Liver (tissue), 9 donors: ENCODE data around the gene CD34. TPM values are rescaled to one million over a fixed set of nuclear protein-coding genes. Genes with fewer than 3 reads are reported as not detected.

ENCODE experiments used
- DNase-seq: peaks from one replicate; pipeline ENCODE4 v3.0.0-alpha.2; 2017; ENCODE audit warnings: low spot score
- H3K27ac ChIP-seq, 2 donors: one replicate each; pipeline ENCODE4 v1.7.0; 2013; ENCODE audit warnings: inconsistent platforms in 2 of 2, low read length in 2 of 2, control low read depth in 1 of 2, low read depth in 1 of 2, mild to moderate bottlenecking in 1 of 2
- H3K27me3 ChIP-seq, 4 donors: one replicate each; pipeline versions ENCODE4 v1.6.1 to v1.7.0; 2013; ENCODE audit warnings: low read length in 3 of 4, inconsistent platforms in 1 of 4, mild to moderate bottlenecking in 1 of 4, moderate library complexity in 1 of 4; ENCODE audit not compliant: control insufficient read depth in 4 of 4, insufficient read depth in 4 of 4
- H3K36me3 ChIP-seq, 4 donors: one replicate each; pipeline versions ENCODE4 v1.6.1 to v1.7.0; 2013; ENCODE audit warnings: low read length in 3 of 4, mild to moderate bottlenecking in 3 of 4, low read depth in 1 of 4, moderate library complexity in 1 of 4; ENCODE audit not compliant: control insufficient read depth in 4 of 4, insufficient read depth in 3 of 4
- H3K4me1 ChIP-seq, 4 donors: one replicate each; pipeline versions ENCODE4 v1.6.1 to v1.7.0; 2013; ENCODE audit warnings: low read length in 3 of 4, mild to moderate bottlenecking in 3 of 4, moderate library complexity in 1 of 4; ENCODE audit not compliant: control insufficient read depth in 4 of 4, insufficient read depth in 4 of 4
- H3K4me3 ChIP-seq, 3 donors: one replicate each; pipeline versions ENCODE4 v1.6.1 to v1.7.0; 2013; ENCODE audit warnings: low read length in 3 of 3, control low read depth in 1 of 3, low read depth in 1 of 3, mild to moderate bottlenecking in 1 of 3
- H3K9ac ChIP-seq, 2 donors: one replicate each; pipeline ENCODE4 v1.7.0; 2013; ENCODE audit warnings: low read length in 2 of 2, mild to moderate bottlenecking in 2 of 2, moderate library complexity in 2 of 2, control low read depth in 1 of 2, low read depth in 1 of 2
- H3K9me3 ChIP-seq, 4 donors: one replicate each; pipeline versions ENCODE4 v1.6.1 to v1.7.0; 2013; ENCODE audit warnings: low read length in 3 of 4; ENCODE audit not compliant: control insufficient read depth in 4 of 4
- ATF3 ChIP-seq: IDR thresholded peaks from 2 replicates; pipeline ENCODE4 v1.6.1; 2016; ENCODE audit warnings: antibody characterized with exemption
- EGR1 ChIP-seq, 2 donors: IDR thresholded peaks; 2 replicates each; pipeline ENCODE4 v1.6.1; 2016 to 2018; ENCODE audit warnings: antibody characterized with exemption in 2 of 2, low read depth in 2 of 2
- FOXA1 ChIP-seq: IDR thresholded peaks from 2 replicates; pipeline ENCODE4 v1.6.1; 2016; ENCODE audit warnings: antibody characterized with exemption
- FOXA2 ChIP-seq: IDR thresholded peaks from 2 replicates; pipeline ENCODE4 v1.6.1; 2016; ENCODE audit warnings: antibody characterized with exemption
- HNF4A ChIP-seq, 2 donors: conservative IDR thresholded peaks; 2 replicates each; pipeline ENCODE4 v1.6.1; 2016; ENCODE audit warnings: antibody characterized with exemption in 2 of 2, mild to moderate bottlenecking in 2 of 2
- HNF4G ChIP-seq: IDR thresholded peaks from 2 replicates; pipeline ENCODE4 v1.6.1; 2016; ENCODE audit warnings: antibody characterized with exemption
- JUND ChIP-seq, 2 donors: IDR thresholded peaks; 2 replicates each; pipeline ENCODE4 v1.6.1; 2016; ENCODE audit warnings: antibody characterized with exemption in 2 of 2
- MAX ChIP-seq: IDR thresholded peaks from 2 replicates; pipeline ENCODE4 v1.6.1; 2016; ENCODE audit warnings: antibody characterized with exemption
- NR2F2 ChIP-seq: IDR thresholded peaks from 2 replicates; pipeline ENCODE4 v1.6.1; 2016; ENCODE audit warnings: antibody characterized with exemption
- REST ChIP-seq: IDR thresholded peaks from 2 replicates; pipeline ENCODE4 v1.6.1; 2016; ENCODE audit warnings: antibody characterized with exemption, mild to moderate bottlenecking
- RXRA ChIP-seq, 2 donors: IDR thresholded peaks; 2 replicates each; pipeline ENCODE4 v1.6.1; 2017 to 2018; ENCODE audit warnings: antibody characterized with exemption in 2 of 2, mild to moderate bottlenecking in 1 of 2
- TAF1 ChIP-seq: conservative IDR thresholded peaks from 2 replicates; pipeline ENCODE4 v1.6.1; 2016; ENCODE audit warnings: antibody characterized with exemption, mild to moderate bottlenecking
- YY1 ChIP-seq: IDR thresholded peaks from 2 replicates; pipeline ENCODE4 v1.6.1; 2016; ENCODE audit warnings: antibody characterized with exemption, mild to moderate bottlenecking
- ZBTB33 ChIP-seq: IDR thresholded peaks from 2 replicates; pipeline ENCODE4 v1.6.1; 2016; ENCODE audit warnings: antibody characterized with exemption
- WGBS: extraction: QIAGEN DNeasy Blood & Tissue Kit; methylation state at CpG from one replicate; pipeline ENCODE4 v1.1.7; 2013; 5-methylcytosine and 5-hydroxymethylcytosine counted together
- polyA plus RNA-seq, 2 donors: library from polyadenylated mRNA; stranded (reverse) in 1 of 2; unstranded in 1 of 2; fragments of 200-250 nt in 1 of 2; fragments of >200 nt in 1 of 2; fragmentation: Nextera tagmentation in 1 of 2; extraction: Ambion mirVana in 1 of 2; gene quantifications; one replicate each; pipeline versions ENCODE4 v1.2.1 to v1.2.3, GENCODE V29; 2013 to 2015
- total RNA-seq, 2 donors: library from RNA; depleted of rRNA; stranded (reverse); fragments of >200 nt; gene quantifications; one replicate each; pipeline ENCODE4 v1.2.3, GENCODE V29; 2014
- donor health status: healthy.
- donor health status: healthy.
- donor health status: healthy.
- donor health status: healthy.
- donor health status: healthy.

The CD34 gene
- total and polyA plus RNA-seq, 4 donors, result 1.5 to 4.0 (median 1.8) TPM

GRCh38 chr1:207831517-207832327 is 79.2 kb downstream of the CD34 start:
- Histone ChIP-seq H3K36me3 (no peaks in the 10 kb centered on the region), H3K4me1 (peaks cover 2 to 16% (median 14%) of the 10 kb centered on the region in 4 donors), H3K9ac (no peak overlapping the region), H3K4me3 (no peak overlapping the region), H3K27me3 (no peaks in the 10 kb centered on the region), H3K27ac (no peak overlapping the region), H3K9me3 (no peaks in the 10 kb centered on the region)
- DNase-seq, result no peak
- WGBS, result 77% methylated on average over 9 of the region's 9 CpGs
- TF ChIP-seq REST, result no peak
- TF ChIP-seq HNF4A (conservative IDR thresholded peaks at IDR 0.05), result no peak
- TF ChIP-seq EGR1 (IDR thresholded peaks at IDR 0.05; ENCODE audit: low read depth in 2 of 2), result no peak
- TF ChIP-seq TAF1, result no peak
- TF ChIP-seq NR2F2, result no peak
- TF ChIP-seq FOXA1, result no peak
- no peak for TF ChIP-seq MAX
- TF ChIP-seq FOXA2, result no peak
- TF ChIP-seq JUND (IDR thresholded peaks at IDR 0.05), result no peak
- no peak for TF ChIP-seq ZBTB33
- no peak for TF ChIP-seq HNF4G
- TF ChIP-seq ATF3, result no peak
- TF ChIP-seq RXRA (IDR thresholded peaks at IDR 0.05), result no peak
- TF ChIP-seq YY1, result no peak

Other genes with a start within 250 kb of the CD34 start
- 100 to 1,000 TPM; 118 to 123 TPM for gene CD46, start 159.1 kb downstream of the CD34 start, total RNA-seq
- gene CD46, start 159.1 kb downstream of the CD34 start, polyA plus RNA-seq, result 100 to 1,000 TPM in 1 of 2 donors, 10 to 100 TPM in 1; 71.3 to 177 TPM